H7 (cell line): Measurements from ENCODE around the gene ATP2A1. TPM values are rescaled to one million over a fixed set of nuclear protein-coding genes. Genes with fewer than 3 reads are reported as not detected.
A peak's percentile ranks its signal among the peaks of the same experiment; 100 is the strongest.

Experiments
- DNase-seq: peaks from one replicate; pipeline ENCODE4 v3.0.0; 2012
- H3K27me3 ChIP-seq: 2 replicates; pipeline ENCODE4 v1.6.0; 2011; ENCODE audit warnings: mild to moderate bottlenecking, low read length; ENCODE audit not compliant: control insufficient read depth, insufficient read depth
- H3K36me3 ChIP-seq: replicated peaks from 2 replicates; pipeline ENCODE4 v1.5.1; 2011; ENCODE audit warnings: low read length; ENCODE audit not compliant: control insufficient read depth, insufficient read depth
- H3K4me3 ChIP-seq: 2 replicates; pipeline ENCODE4 v1.5.1; 2011; ENCODE audit warnings: low read depth, mild to moderate bottlenecking, control low read depth, low read length, moderate library complexity; ENCODE audit not compliant: insufficient read depth
- total RNA-seq: library from RNA; depleted of rRNA; stranded (reverse); fragments of >200 nt; shearing (Covaris generic); gene quantifications from 2 replicates; pipeline ENCODE4 v1.2.3, GENCODE V29; 2014

Gene ATP2A1
- total RNA-seq, 1 experiment from 2014 or later = 0.10 TPM

GRCh38 chr16:28903344-28904042 is 25.2 kb downstream of the ATP2A1 start:
- Histone ChIP-seq H3K27me3 (no peaks in the 10 kb centered on the region), H3K36me3 (peaks cover 3% of the 10 kb centered on the region), H3K4me3 (no peak overlapping the region)
- DNase-seq = peak; percentile 58

GRCh38 chr16:28904363-28904762 is 26.1 kb downstream of the ATP2A1 start:
- no peak for DNase-seq
- H3K4me3 ChIP-seq = no peak overlapping the region
- no peaks in the 10 kb centered on the region for H3K27me3 ChIP-seq
- peaks cover 1% of the 10 kb centered on the region; the same call in 1 of the 2 replicates for H3K36me3 ChIP-seq

GRCh38 chr16:28904828-28905227 is 26.5 kb downstream of the ATP2A1 start:
- Histone ChIP-seq H3K36me3 (peaks cover 1% of the 10 kb centered on the region; the same call in 1 of the 2 replicates), H3K4me3 (no peak overlapping the region), H3K27me3 (no peaks in the 10 kb centered on the region)
- DNase-seq = no peak

DNA sequence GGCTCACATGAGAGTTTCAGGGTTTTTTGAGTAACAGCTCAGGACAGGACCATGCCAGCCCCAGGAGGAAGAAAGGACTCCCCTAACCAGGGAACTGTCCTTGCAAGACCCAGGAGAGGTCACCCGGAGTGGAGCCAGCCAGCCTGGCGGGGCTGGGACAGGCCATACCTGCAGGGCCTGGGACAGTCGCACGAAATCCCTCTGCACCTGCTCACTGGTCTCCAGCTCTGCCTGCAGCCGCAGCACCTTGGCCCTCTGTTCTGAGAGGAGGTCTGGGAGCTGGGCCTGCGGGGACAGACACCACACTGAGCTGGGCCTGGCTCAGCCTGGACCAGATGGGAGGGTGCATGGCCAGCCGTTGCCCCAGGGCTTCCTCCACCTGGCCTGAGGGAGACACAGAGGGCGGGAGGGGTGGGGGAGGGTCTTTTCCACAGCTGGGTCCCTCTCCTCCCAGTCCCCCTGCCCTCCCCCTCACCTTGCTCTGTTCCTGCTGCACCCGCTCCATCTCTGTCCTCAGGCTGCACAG is 27.0 kb downstream of the ATP2A1 start:
- H3K27me3 ChIP-seq = no peaks in the 10 kb centered on the region
- no peak for DNase-seq
- peaks cover 1% of the 10 kb centered on the region; the same call in 1 of the 2 replicates for H3K36me3 ChIP-seq
- H3K4me3 ChIP-seq = no peak overlapping the region

DNA sequence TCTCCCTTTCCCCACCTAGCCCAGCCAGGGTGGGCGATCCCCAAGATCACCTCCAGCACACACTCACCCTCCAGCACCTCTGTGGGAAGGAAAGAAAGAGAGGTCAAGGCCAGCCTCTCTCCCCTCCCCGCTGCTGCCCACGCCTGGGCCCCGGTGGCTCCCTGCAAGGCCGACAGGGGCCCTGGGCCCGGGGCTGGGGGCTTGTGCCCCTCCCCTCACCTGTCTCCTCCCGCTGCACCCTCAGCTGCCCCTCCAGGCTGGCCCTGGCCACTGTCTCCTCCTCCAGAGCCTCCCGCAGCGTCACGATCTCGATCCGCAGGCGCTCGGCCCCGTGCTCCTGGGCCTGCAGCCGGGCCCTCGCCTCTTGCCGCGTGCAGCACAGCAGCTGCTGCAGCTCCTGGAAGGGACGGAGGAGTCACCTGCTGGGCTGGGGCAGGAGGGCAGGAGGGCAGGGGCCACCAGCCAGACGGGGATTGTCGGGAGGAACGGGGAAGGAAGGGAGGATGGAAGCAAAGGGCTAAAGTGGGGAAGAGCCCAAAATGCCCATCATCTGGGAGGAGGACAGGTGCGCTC is 27.6 kb downstream of the ATP2A1 start:
- peak; percentile 48 for DNase-seq
- peaks cover 1% of the 10 kb centered on the region; the same call in 1 of the 2 replicates for H3K36me3 ChIP-seq
- H3K4me3 ChIP-seq = no peak overlapping the region
- no peaks in the 10 kb centered on the region for H3K27me3 ChIP-seq

DNA sequence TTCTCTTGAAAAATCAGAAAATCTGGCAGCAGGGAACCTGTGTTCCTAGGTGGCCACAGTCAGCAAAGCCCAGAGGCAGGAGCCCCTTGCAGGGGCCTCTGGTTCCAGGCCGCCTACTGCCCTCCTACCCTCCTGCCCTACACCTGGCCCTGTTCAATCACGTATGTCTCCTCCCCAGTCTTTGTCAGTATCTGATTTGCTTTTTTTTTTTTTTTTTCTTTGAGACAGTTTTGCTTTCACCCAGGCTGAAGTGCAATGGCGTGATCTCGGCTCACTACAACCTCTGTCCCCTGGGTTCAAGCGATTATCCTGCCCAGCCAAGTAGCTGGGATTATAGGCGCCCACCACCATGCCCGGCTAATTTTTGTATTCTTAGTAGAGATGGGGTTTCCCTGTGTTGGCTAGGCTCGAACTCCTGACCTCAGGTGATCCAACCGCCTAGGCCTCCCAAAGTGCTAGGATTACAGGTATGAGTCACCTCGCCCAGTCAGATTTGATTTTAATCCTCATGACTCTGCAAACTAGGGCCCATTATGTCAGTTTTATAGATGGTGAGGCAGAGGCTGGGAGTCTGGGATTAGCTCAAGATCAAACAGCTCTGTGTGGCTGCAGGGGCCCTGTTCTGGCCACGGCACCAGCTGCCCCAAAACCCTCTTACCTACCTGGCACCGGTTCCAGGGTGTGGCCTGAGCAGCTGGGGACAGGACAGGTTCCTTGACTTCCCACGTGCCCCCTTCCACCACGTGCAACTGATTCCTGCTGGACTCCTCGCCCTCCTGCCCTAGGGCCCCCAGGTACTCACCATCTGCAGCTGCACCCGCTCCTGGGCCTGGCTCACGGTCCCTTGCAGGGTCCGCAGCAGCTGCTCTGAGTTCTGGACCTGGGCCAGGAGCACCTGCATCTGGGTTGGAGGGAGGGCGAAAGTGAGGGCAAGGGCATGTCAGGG is 32.1 kb downstream of the ATP2A1 start:
- peak; percentile 42 for DNase-seq
- no peaks in the 10 kb centered on the region; the same call in 1 of the 2 replicates for H3K36me3 ChIP-seq
- H3K4me3 ChIP-seq = no peak overlapping the region
- H3K27me3 ChIP-seq = no peaks in the 10 kb centered on the region

- H3K4me3 ChIP-seq = no peak overlapping the region
- peaks cover 1% of the 10 kb centered on the region for H3K36me3 ChIP-seq
- no peak for DNase-seq
- no peaks in the 10 kb centered on the region for H3K27me3 ChIP-seq
Observed at GRCh38 chr16:28912558-28912957, 34.3 kb downstream of the ATP2A1 start.

DNA sequence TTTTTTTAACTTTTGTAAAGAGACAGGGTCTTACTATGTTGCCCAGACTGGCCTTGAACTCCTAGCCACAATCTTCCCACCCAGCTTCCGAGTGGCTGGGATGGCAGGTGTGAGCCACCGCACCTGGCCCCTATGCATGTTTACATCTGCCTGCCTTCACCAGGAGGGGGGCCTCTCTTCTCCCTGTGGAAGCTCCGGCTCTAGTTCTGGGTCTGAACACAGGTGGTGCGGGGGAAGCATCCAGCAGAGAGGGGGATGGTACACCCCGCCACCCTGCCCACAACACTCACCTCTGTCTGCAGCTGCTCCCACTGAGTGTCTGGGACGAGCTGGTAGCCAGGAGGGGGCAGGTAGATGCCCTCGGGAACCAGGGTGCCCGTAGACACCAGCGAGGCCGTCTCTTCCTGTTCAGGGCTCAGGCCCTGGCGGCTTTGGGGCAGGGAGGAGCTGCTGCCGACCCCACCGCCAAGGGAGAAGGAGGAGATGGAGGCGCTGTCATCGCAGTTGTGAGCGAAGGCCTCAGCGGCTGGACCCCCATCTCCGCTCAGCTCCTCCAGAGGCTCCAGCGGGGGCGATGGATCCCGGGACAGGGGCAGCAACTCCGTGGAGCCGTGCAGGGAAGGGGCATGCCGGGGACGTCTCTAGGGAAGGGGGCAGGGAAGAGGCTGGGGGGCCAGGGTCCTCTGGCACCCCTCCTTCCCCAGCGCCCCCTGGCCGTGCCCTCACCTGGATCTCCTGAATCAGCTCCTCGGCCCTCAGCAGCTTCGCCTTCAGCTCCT is 35.8 kb downstream of the ATP2A1 start:
- H3K27me3 ChIP-seq = no peaks in the 10 kb centered on the region
- peak; percentile 57 for DNase-seq
- no peak overlapping the region for H3K4me3 ChIP-seq
- peaks cover 1% of the 10 kb centered on the region for H3K36me3 ChIP-seq

- H3K36me3 ChIP-seq = peaks cover 1% of the 10 kb centered on the region
- no peaks in the 10 kb centered on the region for H3K27me3 ChIP-seq
- DNase-seq = no peak
- no peak overlapping the region for H3K4me3 ChIP-seq
Observed at GRCh38 chr16:28915181-28915580, 36.9 kb downstream of the ATP2A1 start.

DNA sequence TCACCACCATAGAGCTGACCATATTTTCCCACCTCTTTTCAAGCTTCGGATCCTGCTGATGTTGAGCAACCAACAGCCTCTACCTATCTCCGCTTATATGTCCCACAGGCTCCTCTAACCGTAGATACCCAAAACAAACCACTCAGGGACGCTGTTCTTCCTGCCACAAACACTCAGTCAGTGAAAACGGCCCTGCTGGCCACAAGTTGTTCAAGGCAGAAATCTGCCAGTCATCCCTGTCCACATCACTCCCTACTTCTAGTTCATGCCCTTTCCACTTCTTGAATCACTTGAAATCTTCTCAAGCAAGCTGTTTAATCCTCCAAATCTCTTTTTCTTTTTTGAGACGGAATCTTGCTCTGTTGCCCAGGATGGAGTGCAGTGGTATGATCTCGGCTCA is 38.8 kb downstream of the ATP2A1 start:
- DNase-seq = no peak
- H3K27me3 ChIP-seq = no peaks in the 10 kb centered on the region
- H3K4me3 ChIP-seq = no peak overlapping the region
- peaks cover 3% of the 10 kb centered on the region for H3K36me3 ChIP-seq

DNA sequence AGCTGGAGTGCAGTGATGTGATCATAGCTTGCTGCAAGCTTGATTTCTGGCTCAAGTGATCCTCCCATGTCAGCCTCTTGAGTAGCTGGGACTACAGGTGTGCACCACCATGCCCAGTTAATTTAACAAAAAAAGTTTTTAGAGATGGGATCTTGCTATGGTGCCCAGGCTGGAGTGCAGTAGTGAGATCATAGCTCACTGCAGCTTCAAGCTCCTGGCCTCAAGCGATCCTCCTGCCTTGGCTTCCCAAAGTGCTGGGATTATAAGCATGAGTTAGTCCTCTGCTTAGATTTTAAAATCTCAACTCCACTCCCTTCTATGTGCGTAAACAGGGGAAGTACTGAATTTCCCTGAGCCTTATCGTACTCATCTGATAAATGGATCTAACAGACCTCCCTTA is 40.4 kb downstream of the ATP2A1 start:
- Histone ChIP-seq H3K27me3 (no peaks in the 10 kb centered on the region), H3K36me3 (peaks cover 3% of the 10 kb centered on the region), H3K4me3 (no peak overlapping the region)
- DNase-seq = no peak

DNA sequence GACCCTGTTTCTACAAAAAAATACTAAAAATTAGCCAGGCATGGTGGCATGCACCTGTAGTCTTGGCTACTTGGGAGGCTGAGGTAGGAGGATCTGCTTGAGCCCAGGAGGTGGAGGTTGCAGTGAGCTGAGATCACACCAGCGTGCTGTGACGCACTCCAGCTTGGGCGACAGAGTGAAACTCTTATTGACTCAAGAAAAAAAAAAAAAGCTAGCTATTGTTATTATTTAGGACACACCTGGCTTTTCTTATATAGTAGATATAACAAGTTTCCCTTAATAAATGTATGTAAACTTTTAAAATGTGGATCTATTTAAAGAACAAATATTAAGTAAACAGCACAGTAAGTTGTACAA is 44.9 kb downstream of the ATP2A1 start:
- Histone ChIP-seq H3K27me3 (no peaks in the 10 kb centered on the region), H3K4me3 (no peak overlapping the region), H3K36me3 (peaks cover 2% of the 10 kb centered on the region; the same call in 1 of the 2 replicates)
- no peak for DNase-seq

DNA sequence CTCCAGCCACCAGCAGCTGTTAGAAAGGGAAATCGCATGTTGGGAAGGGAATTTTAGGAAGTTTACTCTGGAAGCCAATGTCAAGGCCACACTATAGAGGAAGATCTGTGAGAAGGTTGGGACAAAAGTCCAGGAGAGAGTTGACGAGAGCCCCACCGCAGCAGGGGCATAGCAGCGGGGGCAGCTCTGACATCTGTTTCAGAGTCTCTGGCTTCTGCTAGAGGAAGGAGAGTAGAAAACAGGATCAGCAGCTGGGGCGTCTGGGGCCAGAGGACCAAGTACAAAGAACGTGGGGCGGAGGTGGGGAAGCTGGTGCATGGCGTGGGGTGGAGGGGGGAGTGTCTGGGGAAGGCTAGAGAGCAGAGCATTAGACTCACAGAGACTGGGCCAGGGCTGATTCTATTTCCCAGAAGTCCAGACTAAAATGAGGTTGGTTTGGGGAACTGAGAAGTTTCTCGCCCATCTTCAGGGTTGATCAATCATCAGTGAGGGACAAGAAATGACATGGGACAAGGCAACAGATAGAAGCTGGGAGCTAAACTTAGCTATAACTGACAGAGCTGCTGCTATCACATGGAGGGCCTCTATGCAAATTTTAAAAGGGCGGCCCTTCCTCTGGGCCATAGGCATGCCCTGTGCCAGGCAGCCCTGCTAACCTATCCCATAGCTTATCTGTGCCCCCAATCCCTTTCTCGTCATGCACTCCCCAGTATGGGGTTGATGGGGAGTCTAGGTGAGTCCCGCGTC is 45.5 kb downstream of the ATP2A1 start:
- H3K27me3 ChIP-seq = no peaks in the 10 kb centered on the region
- peak overlapping the region; percentile 76 for H3K4me3 ChIP-seq
- peaks cover 2% of the 10 kb centered on the region; the same call in 1 of the 2 replicates for H3K36me3 ChIP-seq
- peak; percentile 78 for DNase-seq
